ENCODE measurements around the gene CA4.
"Not testable (repeated sequence)": the region's sequence is repeated elsewhere in the genome, so short reads cannot be mapped to it uniquely, and the experiment has no call there.

CA4 gene

GRCh38 chr17:60178180-60178579 is 28.4 kb downstream of the CA4 start:
- not testable (repeated sequence) for DNase-seq

DNA sequence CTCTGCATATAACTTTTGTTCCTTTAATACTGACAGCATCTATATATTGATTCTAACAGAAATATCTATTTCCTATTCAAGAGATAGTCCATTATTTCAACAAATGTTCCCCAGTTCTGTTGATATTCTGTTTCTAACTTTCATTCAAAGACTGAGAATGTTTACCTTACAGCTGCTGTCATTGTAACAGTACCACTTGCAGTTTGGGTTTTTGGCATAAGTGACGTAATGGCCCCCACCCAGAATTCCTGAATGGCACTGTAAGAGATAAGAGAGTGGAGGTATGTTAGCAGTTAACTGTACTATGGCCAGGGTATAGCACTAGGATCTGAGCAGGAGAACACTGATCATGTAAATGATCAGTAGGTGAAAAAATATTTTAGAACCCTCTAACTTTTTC is 30.6 kb downstream of the CA4 start:
- not testable (repeated sequence) for DNase-seq

DNA sequence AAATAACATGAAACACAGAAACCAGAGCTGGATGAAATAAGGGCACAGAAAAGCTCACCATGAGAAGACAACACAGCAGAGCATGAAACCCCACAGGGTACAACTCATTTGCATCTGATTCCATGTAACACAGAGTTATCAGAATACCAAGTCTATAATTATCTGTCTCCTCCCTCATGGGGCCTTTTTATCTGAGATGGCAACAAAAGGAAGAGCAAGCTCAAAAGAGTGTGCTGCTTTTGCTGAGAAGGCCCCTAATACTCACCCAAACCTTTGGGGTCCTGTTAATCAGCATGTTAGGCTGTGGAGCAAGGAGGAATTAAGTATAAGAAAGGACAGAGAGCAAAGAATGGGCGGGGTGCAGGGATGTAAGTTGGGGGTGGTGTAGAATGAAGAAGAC is 36.6 kb downstream of the CA4 start:
- DNase-seq: not testable (repeated sequence)

DNA sequence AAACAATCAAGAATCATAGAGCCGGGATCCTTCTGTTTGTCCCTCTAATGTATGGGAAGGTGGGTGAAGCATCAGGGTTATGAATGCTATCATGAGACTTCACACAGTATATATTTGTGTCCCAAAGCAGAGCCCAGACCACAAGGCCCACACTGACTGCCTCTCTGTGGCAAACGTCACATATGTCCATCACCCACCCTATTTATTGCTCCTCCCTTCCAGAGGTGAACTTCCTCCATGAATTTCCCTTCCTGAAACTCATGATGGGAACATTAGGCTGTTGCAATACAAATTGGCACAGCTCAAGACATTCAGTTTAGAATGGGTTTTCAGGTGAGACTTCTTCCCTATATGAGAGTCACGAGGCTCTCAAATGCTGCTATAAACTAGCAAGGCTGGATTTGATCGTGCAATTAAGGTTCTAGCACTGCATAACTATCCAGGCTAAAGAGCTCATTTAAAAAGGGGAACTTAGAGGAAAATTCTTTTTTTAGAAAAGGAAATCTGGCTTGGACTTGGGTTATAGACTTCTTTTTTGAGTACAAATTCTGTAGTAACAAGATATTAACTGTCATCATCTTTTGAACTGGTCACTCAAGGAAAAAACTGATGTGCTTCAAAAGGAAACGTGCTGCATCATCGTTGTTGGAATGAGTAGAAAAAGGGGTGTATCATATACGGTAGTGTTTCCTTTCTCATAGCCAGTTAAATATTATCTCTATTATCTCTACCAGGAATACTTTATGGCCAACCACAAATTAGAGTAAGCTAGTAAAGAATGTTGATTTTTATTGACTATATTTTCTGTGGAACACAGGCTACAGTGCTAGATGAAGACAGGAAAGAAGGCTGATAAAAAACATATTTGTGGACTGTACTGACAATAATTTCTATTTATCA is 37.3 kb downstream of the CA4 start:
- not testable (repeated sequence) for DNase-seq

GRCh38 chr17:60188759-60189158 is 39.0 kb downstream of the CA4 start:
- no peak for DNase-seq

- not testable (repeated sequence) for DNase-seq
These were observed 40.3 kb downstream of the CA4 start for GRCh38 chr17:60190032-60190431.

- not testable (repeated sequence) for DNase-seq
These were observed 43.3 kb downstream of the CA4 start for GRCh38 chr17:60193032-60193431.

- DNase-seq: no peak
These were observed 43.7 kb downstream of the CA4 start for GRCh38 chr17:60193482-60193881.

- not testable (repeated sequence) for DNase-seq
These were observed 44.4 kb downstream of the CA4 start for GRCh38 chr17:60194141-60194540.

DNA sequence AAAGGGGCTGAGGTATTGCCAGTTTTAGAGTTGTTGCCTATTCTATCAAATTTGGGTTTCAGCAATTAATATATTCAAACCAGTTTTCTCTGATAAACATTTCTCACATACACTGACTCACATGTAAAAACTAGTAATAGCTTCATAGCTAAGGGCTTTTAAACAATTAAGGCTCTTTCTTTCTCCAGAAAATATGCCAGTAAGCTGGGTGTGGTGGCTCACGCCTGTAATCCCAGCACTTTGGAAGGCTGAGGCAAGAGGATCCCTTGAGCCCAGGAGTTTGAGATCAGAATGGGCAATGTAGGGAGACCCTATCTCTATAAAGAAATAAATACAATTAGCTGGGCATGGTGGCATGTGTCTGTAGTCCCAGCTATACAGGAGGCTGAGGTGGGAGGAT is 48.9 kb downstream of the CA4 start:
- not testable (repeated sequence) for DNase-seq

- not testable (repeated sequence) for DNase-seq
These were observed 56.0 kb downstream of the CA4 start for GRCh38 chr17:60205782-60206181.

DNA sequence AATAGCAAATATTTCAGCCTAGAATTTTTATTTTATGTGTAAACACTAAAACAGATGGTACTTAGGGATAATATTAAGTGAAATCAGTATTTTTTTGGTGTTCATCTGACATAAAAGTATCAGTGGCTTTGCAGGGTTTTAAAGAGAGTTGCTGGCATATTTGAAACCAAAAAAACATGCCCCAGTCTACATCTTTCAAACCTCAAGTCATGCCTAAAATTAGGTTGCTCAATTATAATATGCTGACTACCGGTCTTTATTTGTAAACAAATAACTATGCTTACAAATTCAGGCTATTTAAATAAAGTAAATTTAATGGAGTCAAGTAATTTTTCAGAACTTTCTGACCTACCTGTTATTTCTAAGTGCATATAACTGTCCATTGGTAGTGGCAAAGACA is 58.5 kb downstream of the CA4 start:
- not testable (repeated sequence) for DNase-seq
